MCF 10A (cell line): ENCODE data around the gene POFUT2. TPM values are rescaled to one million over a fixed set of nuclear protein-coding genes. Genes with fewer than 3 reads are reported as not detected.

Experiments used
- BruUV-seq: library from RNA; stranded (reverse); fragments of 400-500 nt; replicated peaks from 2 replicates; lab custom pipeline; 2021; lab: Mats Ljungman, UMichigan
- CTCF ChIA-PET: fragments of 300-600 bp; sonication (Branson Sonifier 250); formaldehyde crosslinking; extraction: SDS; loops from one replicate; lab custom pipeline; 2021; ENCODE audit warnings: antibody characterized with exemption, inconsistent platforms; lab: Yijun Ruan, JAX
- POLR2A ChIA-PET: fragments of 300-600, 350-650 bp; sonication (Branson Sonifier 250); formaldehyde crosslinking; extraction: SDS; loops from one replicate; lab custom pipeline; 2020; ENCODE audit warnings: antibody characterized with exemption, inconsistent platforms; lab: Yijun Ruan, JAX
- DNase-seq: peaks from one replicate; pipeline ENCODE4 v3.0.0-alpha.2; 2018; ENCODE audit not compliant: unreplicated experiment
- H3K27ac Mint-ChIP-seq: one replicate; pipeline ENCODE4 v1.8.0; 2022; ENCODE audit warnings: mild to moderate bottlenecking, low read depth, mixed read lengths; ENCODE audit not compliant: unreplicated experiment
- H3K27me3 Mint-ChIP-seq: one replicate; pipeline ENCODE4 v1.8.0; 2022; ENCODE audit warnings: mixed read lengths; ENCODE audit not compliant: insufficient read depth, unreplicated experiment
- H3K36me3 Mint-ChIP-seq: one replicate; pipeline ENCODE4 v1.8.0; 2022; ENCODE audit warnings: mild to moderate bottlenecking, moderate library complexity, mixed read lengths; ENCODE audit not compliant: insufficient read depth, unreplicated experiment
- H3K4me1 Mint-ChIP-seq: one replicate; pipeline ENCODE4 v1.8.0; 2022; ENCODE audit warnings: mixed read lengths; ENCODE audit not compliant: insufficient read depth, unreplicated experiment
- H3K4me3 Mint-ChIP-seq: one replicate; pipeline ENCODE4 v1.8.0; 2022; ENCODE audit warnings: mild to moderate bottlenecking, moderate library complexity, mixed read lengths; ENCODE audit not compliant: unreplicated experiment
- H3K9me3 Mint-ChIP-seq: one replicate; pipeline ENCODE4 v1.8.0; 2022; ENCODE audit warnings: mixed read lengths; ENCODE audit not compliant: unreplicated experiment
- CTCF ChIP-seq: fragments of 200-600 bp; IDR thresholded peaks from one replicate; pipeline ENCODE4 v1.8.0; 2022; ENCODE audit warnings: antibody characterized with exemption, mild to moderate bottlenecking; ENCODE audit not compliant: unreplicated experiment
- intact Hi-C: fragments of 100-400 bp; cut with micrococcal nuclease; formaldehyde crosslinking; loops from 2 replicates; pipeline ENCODE4 v1.14.1; 2022
- total RNA-seq: library from RNA; stranded (reverse); gene quantifications from 2 replicates; pipeline ENCODE4 v1.2.3, GENCODE V29; 2022

Gene POFUT2
- total RNA-seq, 1 experiment from 2014 or later: 25.2 TPM

DNA sequence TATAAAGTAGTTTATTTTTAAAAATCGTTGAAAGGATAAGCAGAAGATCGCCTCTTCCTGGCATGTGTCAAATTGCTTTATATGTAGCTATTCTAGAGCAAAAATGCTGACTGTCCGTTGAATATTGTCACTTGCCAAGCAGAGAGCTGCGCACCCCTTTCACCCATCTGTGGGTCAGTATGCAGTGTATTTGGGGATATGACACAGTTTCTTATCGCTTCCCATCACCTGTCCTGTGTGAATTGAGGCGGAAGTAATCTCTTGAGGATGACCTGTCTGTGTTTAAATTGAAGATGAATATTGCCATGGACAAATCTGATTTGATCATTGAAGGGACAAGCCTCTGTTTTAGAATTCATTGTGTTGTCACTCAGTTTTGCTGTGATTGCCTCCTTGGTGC is 52.2 kb downstream of the POFUT2 start:
- POLR2A ChIA-PET: no interaction called here
- Mint-ChIP-seq H3K27me3 (peaks cover 39% of the 10 kb centered on the region), H3K27ac (no peak overlapping the region), H3K4me1 (no peaks in the 10 kb centered on the region), H3K36me3 (no peaks in the 10 kb centered on the region), H3K4me3 (no peak overlapping the region), H3K9me3 (no peaks in the 10 kb centered on the region)
- no peak for TF ChIP-seq CTCF
- no peak for DNase-seq
- CTCF ChIA-PET: interaction anchor here (0.9 to 1.5 kb wide), 2 partner anchors 20 to 95 kb away, joined by 3 to 7 read pairs; no protein-coding TSS in a partner anchor
- no TSS peak for BruUV-seq
- intact Hi-C loops: no loop called here

- Mint-ChIP-seq H3K27ac (no peak overlapping the region), H3K9me3 (no peaks in the 10 kb centered on the region), H3K4me1 (no peaks in the 10 kb centered on the region), H3K4me3 (no peak overlapping the region), H3K36me3 (no peaks in the 10 kb centered on the region), H3K27me3 (peaks cover 39% of the 10 kb centered on the region)
- intact Hi-C loops: no loop called here
- CTCF ChIA-PET: interaction anchor here (0.8 to 1.5 kb wide), 2 partner anchors 95 to 285 kb away, joined by 3 to 7 read pairs; no protein-coding TSS in a partner anchor
- no TSS peak for BruUV-seq
- DNase-seq: no peak
- no peak for TF ChIP-seq CTCF
- POLR2A ChIA-PET: no interaction called here
These were observed 52.7 kb downstream of the POFUT2 start for GRCh38 chr21:45234965-45235364.

DNA sequence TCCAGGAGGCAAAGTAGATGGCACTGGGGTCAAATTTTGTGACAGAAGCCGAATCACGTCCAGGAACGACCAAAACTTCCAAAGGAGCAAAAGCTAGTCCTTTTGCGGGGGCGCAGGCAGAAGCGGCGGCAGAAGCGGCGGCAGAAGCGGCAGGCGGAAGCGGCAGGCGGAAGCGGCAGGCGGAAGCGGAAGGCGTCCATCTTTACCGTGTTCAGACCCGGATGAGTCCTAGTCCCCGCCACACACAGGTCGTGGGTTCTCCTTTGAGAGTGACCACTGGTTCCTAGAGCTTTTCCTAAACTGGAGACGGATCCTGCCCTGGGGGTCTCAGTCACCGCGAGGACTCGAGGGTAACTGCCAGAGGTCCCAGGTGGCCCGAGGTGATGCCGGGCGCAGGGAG is 53.6 kb downstream of the POFUT2 start:
- BruUV-seq: no TSS peak
- CTCF ChIA-PET: interaction anchor here (0.8 to 1.5 kb wide), 2 partner anchors 94 to 284 kb away, joined by 3 to 7 read pairs; no protein-coding TSS in a partner anchor
- no peak for TF ChIP-seq CTCF
- no peak overlapping the region for H3K4me3 Mint-ChIP-seq
- H3K27ac Mint-ChIP-seq: no peak overlapping the region
- H3K9me3 Mint-ChIP-seq: no peaks in the 10 kb centered on the region
- DNase-seq: no peak
- no peaks in the 10 kb centered on the region for H3K4me1 Mint-ChIP-seq
- intact Hi-C loops: no loop called here
- H3K36me3 Mint-ChIP-seq: no peaks in the 10 kb centered on the region
- peaks cover 39% of the 10 kb centered on the region for H3K27me3 Mint-ChIP-seq
- POLR2A ChIA-PET: interaction anchor here (0.6 kb wide), 1 partner anchor 231 kb away, joined by 3 read pairs; no protein-coding TSS in a partner anchor

- TF ChIP-seq CTCF: no peak
- ChIA-PET POLR2A (no interaction called here), CTCF (interaction anchor here (1.5 kb wide), 1 partner anchor 92 kb away, joined by 3 read pairs; no protein-coding TSS in a partner anchor)
- intact Hi-C loops: no loop called here
- Mint-ChIP-seq H3K9me3 (no peaks in the 10 kb centered on the region), H3K27ac (no peak overlapping the region), H3K4me1 (peaks cover 11% of the 10 kb centered on the region), H3K4me3 (no peak overlapping the region), H3K36me3 (no peaks in the 10 kb centered on the region), H3K27me3 (peaks cover 28% of the 10 kb centered on the region)
- no TSS peak for BruUV-seq
- no peak for DNase-seq
These were observed 56.0 kb downstream of the POFUT2 start for GRCh38 chr21:45231705-45232104.
